Astrocyte of the spinal cord (primary cell): ENCODE data around the gene TKTL1.

Source experiments
- DNase-seq: peaks from one replicate; pipeline ENCODE4 v3.0.0; 2011; ENCODE audit warnings: low read depth, low spot score
- H3K4me3 ChIP-seq: 2 replicates; pipeline ENCODE4 v1.5.1; 2011; ENCODE audit warnings: low read depth, mild to moderate bottlenecking, low read length, moderate library complexity
- CTCF ChIP-seq: IDR thresholded peaks from 2 replicates; pipeline ENCODE4 v1.5.1; 2012; ENCODE audit warnings: low read depth, mild to moderate bottlenecking, low read length, inconsistent platforms
- in situ Hi-C: cut with HindIII; loops from 2 replicates; pipeline ENCODE4 v1.10.0; 2017; ENCODE audit warnings: low sequenced_read_pairs

TKTL1 gene

GRCh38 chrX:154354516-154354915 is 58.9 kb downstream of the TKTL1 start:
- in situ Hi-C loops: no loop called here
- DNase-seq: no peak
- TF ChIP-seq CTCF: no peak

GRCh38 chrX:154355094-154355775 is 59.6 kb downstream of the TKTL1 start:
- H3K4me3 ChIP-seq: no peak overlapping the region
- DNase-seq: no peak
- no peak for TF ChIP-seq CTCF
- in situ Hi-C loops: no loop called here

More at GRCh38 chrX:154354516-154354915, 58.9 kb downstream of the TKTL1 start:
- no peak overlapping the region for H3K4me3 ChIP-seq

GRCh38 chrX:154355776-154356140 is 60.2 kb downstream of the TKTL1 start:
- H3K4me3 ChIP-seq: no peak overlapping the region
- no peak for DNase-seq
- no peak for TF ChIP-seq CTCF
- in situ Hi-C loops: no loop called here

GRCh38 chrX:154356596-154356995 is 61.0 kb downstream of the TKTL1 start:
- in situ Hi-C loops: no loop called here
- no peak for TF ChIP-seq CTCF
- no peak for DNase-seq
- no peak overlapping the region for H3K4me3 ChIP-seq

GRCh38 chrX:154357205-154357604 is 61.6 kb downstream of the TKTL1 start:
- TF ChIP-seq CTCF: no peak
- no peak for DNase-seq
- in situ Hi-C loops: no loop called here
- no peak overlapping the region for H3K4me3 ChIP-seq

GRCh38 chrX:154358011-154358410 is 62.4 kb downstream of the TKTL1 start:
- no peak overlapping the region for H3K4me3 ChIP-seq
- in situ Hi-C loops: no loop called here
- no peak for DNase-seq
- no peak for TF ChIP-seq CTCF
